Measurements from ENCODE around the gene NEK1.

DNA sequence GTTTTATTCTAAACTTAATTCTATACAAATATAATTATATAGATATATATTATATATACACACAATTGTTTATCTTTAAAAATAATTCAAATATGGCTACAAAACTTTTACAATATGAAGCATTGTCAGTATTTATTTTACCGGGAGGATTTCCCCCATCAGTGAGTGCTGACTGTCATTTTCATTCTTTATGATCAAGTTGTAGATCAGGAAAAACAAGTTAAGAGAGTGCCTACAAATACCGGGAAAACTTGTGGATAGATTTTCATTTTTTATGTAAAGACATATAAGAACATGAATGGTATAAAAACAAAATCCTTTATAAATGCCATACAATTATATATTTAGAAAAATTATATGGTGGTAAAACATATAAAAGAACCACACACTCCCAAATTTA, 45.8 kb upstream of the NEK1 start:
- TF ChIP-seq FOXP2 (optimal IDR thresholded peaks at IDR 0.05; ENCODE audit: borderline replicate concordance, extremely low read depth, extremely low read length, insufficient read depth) (no peak), TAF1 (IDR thresholded peaks at IDR 0.05; ENCODE audit: borderline replicate concordance, insufficient read depth, low read length) (no peak), SIN3A (IDR thresholded peaks at IDR 0.05; ENCODE audit: borderline replicate concordance, insufficient read depth, low read length) (no peak), POLR2AphosphoS5 (IDR thresholded peaks at IDR 0.05; ENCODE audit: low read depth, low read length) (no peak)

Data from PFSK-1 (cell line).